HCT116 (cell line): ENCODE measurements around the gene ZBTB7C. TPM values are rescaled to one million over a fixed set of nuclear protein-coding genes. Genes with fewer than 3 reads are reported as not detected.

Experiments
- ATAC-seq: fragments of 200-7000 bp; cut with Tn5 transposase; 2 replicates; pipeline ENCODE4 v1.9.1; 2020; ENCODE audit warnings: mild to moderate bottlenecking, moderate library complexity
- BruUV-seq: library from RNA; stranded (reverse); fragments of 400-500 nt; replicated peaks from 2 replicates; lab custom pipeline; 2021; lab: Mats Ljungman, UMichigan
- CTCF ChIA-PET: fragments of 300-600 bp; sonication (Branson Sonifier 250); formaldehyde crosslinking; loops from one replicate; lab custom pipeline; 2021; ENCODE audit warnings: antibody characterized with exemption; lab: Charles Lee
- POLR2A ChIA-PET: fragments of 300-600, 350-600 bp; sonication (Branson Sonifier 250); formaldehyde crosslinking; loops from one replicate; lab custom pipeline; 2021; ENCODE audit warnings: antibody characterized with exemption; lab: Charles Lee
- RAD21 ChIA-PET, 2 experiments: fragments of 300-600 bp; sonication (Branson Sonifier 250); formaldehyde crosslinking; loops; one replicate each; lab custom pipeline; 2023; ENCODE audit warnings: low total read pairs in 2 of 2; ENCODE audit not compliant: uncharacterized antibody in 2 of 2, unreplicated experiment in 2 of 2, low non-redundant PET in 1 of 2; lab: Charles Lee
- DNase-seq: peaks from one replicate; pipeline ENCODE4 v3.0.0-alpha.2; 2010; ENCODE audit warnings: low read depth, low spot score
- H2AFZ ChIP-seq: fragments of 200-600 bp; shearing (Covaris generic), sonication (generic); 2 replicates; pipeline ENCODE4 v1.6.1; 2017; ENCODE audit warnings: low read depth, mixed run types, mixed read lengths, antibody characterized with exemption, low read length; ENCODE audit not compliant: poor library complexity, severe bottlenecking
- H3K27ac ChIP-seq: 2 replicates; pipeline ENCODE4 v1.5.1; 2012; ENCODE audit warnings: low read depth, low read length
- H3K27me3 ChIP-seq: fragments of 200-600 bp; sonication (generic); 2 replicates; pipeline ENCODE4 v1.6.1; 2016; ENCODE audit warnings: mixed run types, low read length, mixed read lengths; ENCODE audit not compliant: insufficient read depth
- H3K36me3 ChIP-seq, 2 experiments: fragments of 200-500 bp in 1 of 2; fragments of 200-600 bp in 1 of 2; sonication (Bioruptor generic) in 1 of 2; sonication (generic) in 1 of 2; 2 replicates each; pipeline versions ENCODE4 v1.5.1 to v1.6.1; 2014 to 2016; ENCODE audit warnings: low read length in 2 of 2, inconsistent platforms in 1 of 2, mixed read lengths in 1 of 2, mixed run types in 1 of 2; ENCODE audit not compliant: insufficient read depth in 2 of 2, control insufficient read depth in 1 of 2
- H3K4me1 ChIP-seq, 2 experiments: fragments of 200-600 bp in 1 of 2; sonication (generic) in 1 of 2; 2 replicates each; pipeline versions ENCODE4 v1.5.1 to v1.6.1; 2012 to 2017; ENCODE audit warnings: low read length in 2 of 2, inconsistent platforms in 1 of 2, mild to moderate bottlenecking in 1 of 2, mixed read lengths in 1 of 2, mixed run types in 1 of 2, moderate library complexity in 1 of 2; ENCODE audit not compliant: insufficient read depth in 2 of 2, control insufficient read depth in 1 of 2
- H3K4me2 ChIP-seq: fragments of 200-600 bp; sonication (generic); 2 replicates; pipeline ENCODE4 v1.6.1; 2017; ENCODE audit warnings: mixed run types, low read length, mixed read lengths
- H3K4me3 ChIP-seq, 2 experiments: fragments of 200-600 bp in 1 of 2; sonication (generic) in 1 of 2; replicated peaks in 1 of 2; 2 replicates each; pipeline ENCODE4 v1.5.1; 2011 to 2016; ENCODE audit warnings: low read length in 2 of 2, control low read depth in 1 of 2, low read depth in 1 of 2, mild to moderate bottlenecking in 1 of 2, mixed read lengths in 1 of 2, mixed run types in 1 of 2
- H3K79me2 ChIP-seq: fragments of 200-600 bp; sonication (generic); 2 replicates; pipeline ENCODE4 v1.6.1; 2017; ENCODE audit warnings: mild to moderate bottlenecking, mixed run types, low read length, moderate library complexity, mixed read lengths; ENCODE audit not compliant: insufficient read depth
- H3K9ac ChIP-seq: fragments of 200-600 bp; sonication (generic); 2 replicates; pipeline ENCODE4 v1.6.1; 2016; ENCODE audit warnings: low read length, mixed read lengths
- H3K9me2 ChIP-seq: fragments of 200-600 bp; sonication (generic), shearing (Covaris generic); 2 replicates; pipeline ENCODE4 v1.6.1; 2017; ENCODE audit warnings: mixed run types, mild to moderate bottlenecking, moderate library complexity; ENCODE audit not compliant: insufficient read depth
- H3K9me3 ChIP-seq, 2 experiments: fragments of 200-500 bp in 1 of 2; fragments of 200-600 bp in 1 of 2; sonication (Bioruptor generic) in 1 of 2; sonication (generic) in 1 of 2; 2 replicates each; pipeline ENCODE4 v1.6.1; 2014 to 2017; ENCODE audit warnings: low read length in 2 of 2, mixed read lengths in 2 of 2, inconsistent platforms in 1 of 2, low read depth in 1 of 2, mild to moderate bottlenecking in 1 of 2, mixed run types in 1 of 2, moderate library complexity in 1 of 2; ENCODE audit not compliant: control insufficient read depth in 1 of 2, insufficient read depth in 1 of 2
- H4K20me1 ChIP-seq: fragments of 200-600 bp; sonication (generic), shearing (Covaris generic); 2 replicates; pipeline ENCODE4 v1.6.1; 2017; ENCODE audit warnings: mixed run types, mild to moderate bottlenecking, moderate library complexity; ENCODE audit not compliant: insufficient read depth
- EGR1 ChIP-seq: IDR thresholded peaks from 2 replicates; pipeline ENCODE4 v1.6.1; 2012; ENCODE audit warnings: low read depth
- ELF1 ChIP-seq: IDR thresholded peaks from 2 replicates; pipeline ENCODE4 v1.6.1; 2012; ENCODE audit warnings: low read depth, borderline replicate concordance
- EZH2 ChIP-seq: fragments of 200-600 bp; sonication (generic); IDR thresholded peaks from 2 replicates; pipeline ENCODE4 v1.6.1; 2017; ENCODE audit warnings: antibody characterized with exemption, mixed run types
- EZH2phosphoT487 ChIP-seq: fragments of 200-600 bp; IDR thresholded peaks from 2 replicates; pipeline ENCODE4 v1.6.1; 2018; ENCODE audit warnings: antibody characterized with exemption, borderline replicate concordance
- FOSL1 ChIP-seq: IDR thresholded peaks from 2 replicates; pipeline ENCODE4 v1.6.1; 2012; ENCODE audit warnings: low read depth
- JUND ChIP-seq: IDR thresholded peaks from 2 replicates; pipeline ENCODE4 v1.6.1; 2012
- POLR2A ChIP-seq: IDR thresholded peaks from 2 replicates; pipeline ENCODE4 v1.7.0; 2011; ENCODE audit warnings: borderline replicate concordance; ENCODE audit not compliant: insufficient read depth, insufficient read length; ENCODE audit errors: extremely low read depth
- SIN3A ChIP-seq: IDR thresholded peaks from 2 replicates; pipeline ENCODE4 v1.6.1; 2012; ENCODE audit warnings: low read depth
- SP1 ChIP-seq: IDR thresholded peaks from 2 replicates; pipeline ENCODE4 v1.6.1; 2012; ENCODE audit warnings: low read depth
- TCF7L2 ChIP-seq: IDR thresholded peaks from 2 replicates; pipeline ENCODE4 v1.7.0; 2011; ENCODE audit warnings: borderline replicate concordance, inconsistent platforms; ENCODE audit not compliant: insufficient read depth, insufficient read length; ENCODE audit errors: extremely low read depth
- ZBTB33 ChIP-seq: IDR thresholded peaks from 2 replicates; pipeline ENCODE4 v1.6.1; 2011; ENCODE audit warnings: mild to moderate bottlenecking, low read length, moderate library complexity; ENCODE audit not compliant: insufficient replicate concordance; ENCODE audit errors: extremely low read depth
- ZFX ChIP-seq: fragments of 450-650 bp; IDR thresholded peaks from 2 replicates; pipeline ENCODE4 v1.6.1; 2017
- ZNF274 ChIP-seq: fragments of 200-500 bp; sonication (Bioruptor generic); IDR thresholded peaks from 2 replicates; pipeline ENCODE4 v1.6.1; 2014; ENCODE audit warnings: mild to moderate bottlenecking, low read depth, low read length, inconsistent platforms
- intact Hi-C: fragments of 100-400 bp; cut with micrococcal nuclease; formaldehyde crosslinking; loops from 2 replicates; pipeline ENCODE4 v1.10.0; 2022
- total RNA-seq: library from RNA; stranded (reverse); gene quantifications from one replicate; pipeline ENCODE4 v1.2.1, GENCODE V29; 2021; ENCODE audit not compliant: unreplicated experiment
- TF ChIP-seq, protein P1 (sequence below): IDR thresholded peaks from 2 replicates; pipeline ENCODE4 v1.6.1; 2012; ENCODE audit warnings: low read depth
- TF ChIP-seq, protein P2 (sequence below): IDR thresholded peaks from 2 replicates; pipeline ENCODE4 v1.6.1; 2012

Gene ZBTB7C
- total RNA-seq, 1 experiment from 2014 or later = 0.37 TPM

- TF ChIP-seq, protein P1, sequence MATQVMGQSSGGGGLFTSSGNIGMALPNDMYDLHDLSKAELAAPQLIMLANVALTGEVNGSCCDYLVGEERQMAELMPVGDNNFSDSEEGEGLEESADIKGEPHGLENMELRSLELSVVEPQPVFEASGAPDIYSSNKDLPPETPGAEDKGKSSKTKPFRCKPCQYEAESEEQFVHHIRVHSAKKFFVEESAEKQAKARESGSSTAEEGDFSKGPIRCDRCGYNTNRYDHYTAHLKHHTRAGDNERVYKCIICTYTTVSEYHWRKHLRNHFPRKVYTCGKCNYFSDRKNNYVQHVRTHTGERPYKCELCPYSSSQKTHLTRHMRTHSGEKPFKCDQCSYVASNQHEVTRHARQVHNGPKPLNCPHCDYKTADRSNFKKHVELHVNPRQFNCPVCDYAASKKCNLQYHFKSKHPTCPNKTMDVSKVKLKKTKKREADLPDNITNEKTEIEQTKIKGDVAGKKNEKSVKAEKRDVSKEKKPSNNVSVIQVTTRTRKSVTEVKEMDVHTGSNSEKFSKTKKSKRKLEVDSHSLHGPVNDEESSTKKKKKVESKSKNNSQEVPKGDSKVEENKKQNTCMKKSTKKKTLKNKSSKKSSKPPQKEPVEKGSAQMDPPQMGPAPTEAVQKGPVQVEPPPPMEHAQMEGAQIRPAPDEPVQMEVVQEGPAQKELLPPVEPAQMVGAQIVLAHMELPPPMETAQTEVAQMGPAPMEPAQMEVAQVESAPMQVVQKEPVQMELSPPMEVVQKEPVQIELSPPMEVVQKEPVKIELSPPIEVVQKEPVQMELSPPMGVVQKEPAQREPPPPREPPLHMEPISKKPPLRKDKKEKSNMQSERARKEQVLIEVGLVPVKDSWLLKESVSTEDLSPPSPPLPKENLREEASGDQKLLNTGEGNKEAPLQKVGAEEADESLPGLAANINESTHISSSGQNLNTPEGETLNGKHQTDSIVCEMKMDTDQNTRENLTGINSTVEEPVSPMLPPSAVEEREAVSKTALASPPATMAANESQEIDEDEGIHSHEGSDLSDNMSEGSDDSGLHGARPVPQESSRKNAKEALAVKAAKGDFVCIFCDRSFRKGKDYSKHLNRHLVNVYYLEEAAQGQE = no peak
- no peak for TF ChIP-seq FOSL1
- TF ChIP-seq JUND = no peak
- TF ChIP-seq ZNF274 = no peak
Observed at GRCh38 chr18:48202350-48203260, 206.6 kb downstream of the ZBTB7C start (continued).

DNA sequence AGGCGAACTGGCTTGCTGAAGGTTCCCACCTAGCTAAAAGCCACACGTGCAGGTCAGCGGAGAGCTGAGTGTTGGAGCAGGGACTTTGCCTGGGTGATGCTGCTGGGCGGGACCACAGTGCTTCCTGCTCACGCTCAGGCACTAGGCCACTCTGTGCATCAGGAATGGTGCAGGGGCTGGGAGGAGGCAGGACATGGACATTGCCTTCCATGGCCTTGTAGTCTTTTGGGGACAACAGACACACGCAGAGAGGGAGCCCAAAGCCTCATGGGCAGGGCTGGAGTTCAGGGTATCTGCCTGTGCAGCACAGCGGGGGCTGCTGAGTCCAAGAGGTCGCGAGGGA, 207.2 kb downstream of the ZBTB7C start:
- Histone ChIP-seq H3K9me2 (no peaks in the 10 kb centered on the region), H2AFZ (no peak overlapping the region), H3K36me3 (no peaks in the 10 kb centered on the region), H3K27me3 (peaks cover 15% of the 10 kb centered on the region; the same call in 1 of the 2 replicates), H3K9me3 (no peaks in the 10 kb centered on the region), H3K27ac (no peak overlapping the region), H3K9ac (no peak overlapping the region), H3K79me2 (no peaks in the 10 kb centered on the region), H3K4me2 (no peak overlapping the region), H3K4me3 (no peak overlapping the region), H3K4me1 (peaks cover 8 to 24% of the 10 kb centered on the region in 2 experiments; a peak in 3 of 4 replicates), H4K20me1 (no peaks in the 10 kb centered on the region)
- no peak for DNase-seq
- intact Hi-C loops = no loop called here
- no peak for ATAC-seq
- ChIA-PET CTCF (no interaction called here), RAD21 (no interaction called here), POLR2A (no interaction called here)
- no TSS peak for BruUV-seq
- TF ChIP-seq EZH2 = no peak
- TF ChIP-seq SP1 = no peak
- TF ChIP-seq, protein P2, sequence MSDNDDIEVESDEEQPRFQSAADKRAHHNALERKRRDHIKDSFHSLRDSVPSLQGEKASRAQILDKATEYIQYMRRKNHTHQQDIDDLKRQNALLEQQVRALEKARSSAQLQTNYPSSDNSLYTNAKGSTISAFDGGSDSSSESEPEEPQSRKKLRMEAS = no peak
- no peak for TF ChIP-seq POLR2A
- no peak for TF ChIP-seq ZBTB33
- no peak for TF ChIP-seq EZH2phosphoT487
- TF ChIP-seq ZNF274 = no peak
- TF ChIP-seq TCF7L2 = no peak
- TF ChIP-seq, protein P1 = no peak
- no peak for TF ChIP-seq FOSL1
- TF ChIP-seq ZFX = no peak
- no peak for TF ChIP-seq ELF1
- no peak for TF ChIP-seq SIN3A
- TF ChIP-seq EGR1 = no peak
